GM12891 (cell line): ENCODE data around the gene TSSK6.

Source experiments
- DNase-seq: peaks from one replicate; pipeline ENCODE4 v3.0.0; 2011; ENCODE audit warnings: low spot score; ENCODE audit not compliant: insufficient read length
- FAIRE-seq: peaks from 2 replicates; lab custom pipeline; 2011; peaks lifted over from hg19 to GRCh38; lab: Jason Lieb, UNC
- PAX5 ChIP-seq: IDR thresholded peaks from 2 replicates; pipeline ENCODE4 v1.6.1; 2011; ENCODE audit warnings: low read length, moderate library complexity, mild to moderate bottlenecking; ENCODE audit not compliant: insufficient read depth, severe bottlenecking
- POLR2A ChIP-seq: IDR thresholded peaks from 2 replicates; pipeline ENCODE4 v1.6.1; 2011; ENCODE audit warnings: low read depth, low read length, control low read depth
- POLR2AphosphoS5 ChIP-seq: IDR thresholded peaks from 2 replicates; pipeline ENCODE4 v1.6.1; 2011; ENCODE audit warnings: low read depth, low read length, control low read depth
- POU2F2 ChIP-seq: IDR thresholded peaks from 2 replicates; pipeline ENCODE4 v1.6.1; 2011; ENCODE audit warnings: low read depth, mild to moderate bottlenecking, control low read depth, low read length, moderate library complexity
- SPI1 ChIP-seq: IDR thresholded peaks from 2 replicates; pipeline ENCODE4 v1.6.1; 2011; ENCODE audit warnings: low read depth, low read length, control low read depth
- TAF1 ChIP-seq: IDR thresholded peaks from 2 replicates; pipeline ENCODE4 v1.6.1; 2011; ENCODE audit warnings: low read depth, low read length, control low read depth

TSSK6 gene

GRCh38 chr19:19553670-19554069, 38.3 kb upstream of the TSSK6 start:
- DNase-seq: no peak
- no peak for TF ChIP-seq PAX5
- FAIRE-seq: no peak

- no peak for TF ChIP-seq POU2F2
- TF ChIP-seq TAF1: no peak
- no peak for TF ChIP-seq POLR2A
- TF ChIP-seq PAX5: no peak
- TF ChIP-seq SPI1: no peak
- TF ChIP-seq POLR2AphosphoS5: no peak
- DNase-seq (peak; percentile 77), FAIRE-seq (no peak)
Measured at GRCh38 chr19:19552798-19553197, 37.5 kb upstream of the TSSK6 start.

- TF ChIP-seq SPI1 (no peak), PAX5 (no peak), POLR2AphosphoS5 (no peak), TAF1 (no peak), POLR2A (no peak), POU2F2 (no peak)
Measured at GRCh38 chr19:19551853-19552192, 36.5 kb upstream of the TSSK6 start.

GRCh38 chr19:19550972-19551852, 35.9 kb upstream of the TSSK6 start:
- DNase-seq (no peak), FAIRE-seq (no peak)
- no peak for TF ChIP-seq SPI1
- no peak for TF ChIP-seq POLR2A
- no peak for TF ChIP-seq POLR2AphosphoS5
- no peak for TF ChIP-seq POU2F2
- TF ChIP-seq PAX5: no peak
- no peak for TF ChIP-seq TAF1

More at GRCh38 chr19:19551853-19552192, 36.5 kb upstream of the TSSK6 start:
- no peak for DNase-seq
- no peak for FAIRE-seq

GRCh38 chr19:19550485-19550929, 35.2 kb upstream of the TSSK6 start:
- no peak for DNase-seq
- TF ChIP-seq PAX5: no peak
- no peak for TF ChIP-seq POLR2A
- no peak for TF ChIP-seq POU2F2
- TF ChIP-seq TAF1: no peak
- TF ChIP-seq SPI1: no peak
- no peak for TF ChIP-seq POLR2AphosphoS5
- no peak for FAIRE-seq

GRCh38 chr19:19549804-19550464, 34.6 kb upstream of the TSSK6 start:
- TF ChIP-seq POLR2A (no peak), TAF1 (no peak), SPI1 (no peak), PAX5 (no peak), POU2F2 (no peak), POLR2AphosphoS5 (no peak)
- DNase-seq (no peak), FAIRE-seq (no peak)

- FAIRE-seq (no peak), DNase-seq (no peak)
- TF ChIP-seq POLR2A (no peak), PAX5 (no peak)
Measured at GRCh38 chr19:19548915-19549759, 33.8 kb upstream of the TSSK6 start.

GRCh38 chr19:19547674-19548336, 32.5 kb upstream of the TSSK6 start:
- TF ChIP-seq POLR2A (no peak), PAX5 (no peak), POU2F2 (no peak), TAF1 (no peak), SPI1 (no peak), POLR2AphosphoS5 (no peak)
- DNase-seq: no peak
- no peak for FAIRE-seq

GRCh38 chr19:19546751-19547162, 31.4 kb upstream of the TSSK6 start:
- DNase-seq: no peak
- no peak for TF ChIP-seq TAF1
- TF ChIP-seq POLR2A: no peak
- TF ChIP-seq SPI1: no peak
- no peak for TF ChIP-seq POLR2AphosphoS5
- TF ChIP-seq POU2F2: no peak
- TF ChIP-seq PAX5: no peak
- FAIRE-seq: no peak
